RKO (cell line): ENCODE measurements around the gene MRTFB.
"Not testable (repeated sequence)": the region's sequence is repeated elsewhere in the genome, so short reads cannot be mapped to it uniquely, and the experiment has no call there.

Source experiments
- DNase-seq: peaks from one replicate; pipeline ENCODE4 v3.0.0-alpha.2; 2016; ENCODE audit warnings: low spot score

MRTFB gene

DNA sequence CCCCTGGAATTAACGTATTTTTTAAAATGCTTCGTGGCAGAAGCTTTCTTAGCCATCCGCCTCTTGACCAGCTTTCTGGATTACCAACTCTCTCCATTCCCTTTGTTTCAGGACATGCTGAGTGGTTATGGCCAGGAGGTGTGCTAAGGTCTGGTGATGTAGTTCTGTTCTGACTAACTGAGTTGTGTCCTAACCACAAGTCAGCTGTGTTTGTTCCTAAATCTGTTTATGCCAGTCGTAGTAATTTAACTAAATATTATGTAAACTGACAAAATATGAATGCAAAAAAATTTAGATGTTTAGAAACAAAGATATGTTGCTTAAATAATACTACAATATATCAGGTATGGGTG is 61.6 kb downstream of the MRTFB start:
- DNase-seq: peak; percentile 6

DNA sequence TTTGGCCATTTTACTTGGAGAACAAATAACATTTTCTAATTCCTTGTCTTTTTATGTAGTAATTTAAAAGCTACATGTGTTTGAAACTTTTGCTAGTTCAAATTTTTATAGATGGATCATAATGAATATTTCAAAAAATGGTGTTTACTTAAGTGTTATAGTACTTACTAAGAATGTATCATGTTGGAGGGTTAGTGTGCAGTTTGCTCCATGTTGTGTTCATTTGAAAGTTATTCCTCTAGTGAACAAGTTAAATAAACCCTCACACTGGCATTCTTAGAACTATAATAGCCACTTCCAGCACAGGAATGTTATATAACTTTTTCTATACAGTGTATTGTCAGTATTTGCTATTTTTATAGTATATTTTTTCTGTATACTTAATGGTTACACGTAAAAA is 62.8 kb downstream of the MRTFB start:
- DNase-seq: no peak

DNA sequence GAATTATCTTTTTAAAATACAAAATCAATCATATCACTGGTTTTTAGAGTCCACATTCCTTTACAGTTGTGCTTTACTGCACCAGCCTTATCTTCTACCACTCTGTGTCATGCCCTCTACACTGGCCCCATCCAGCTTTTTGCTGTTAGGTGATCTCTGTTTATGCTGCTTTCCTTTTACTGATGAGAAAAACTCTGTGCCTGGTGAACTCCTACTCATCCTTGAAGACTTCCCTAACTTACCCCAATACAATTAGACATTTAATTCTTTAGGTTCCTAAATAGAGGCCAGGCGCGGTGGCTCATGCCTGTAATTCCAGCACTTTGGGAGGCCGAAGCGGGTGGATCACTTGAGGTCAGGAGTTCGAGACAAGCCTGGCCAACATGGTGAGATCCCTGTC is 64.6 kb downstream of the MRTFB start:
- no peak for DNase-seq

DNA sequence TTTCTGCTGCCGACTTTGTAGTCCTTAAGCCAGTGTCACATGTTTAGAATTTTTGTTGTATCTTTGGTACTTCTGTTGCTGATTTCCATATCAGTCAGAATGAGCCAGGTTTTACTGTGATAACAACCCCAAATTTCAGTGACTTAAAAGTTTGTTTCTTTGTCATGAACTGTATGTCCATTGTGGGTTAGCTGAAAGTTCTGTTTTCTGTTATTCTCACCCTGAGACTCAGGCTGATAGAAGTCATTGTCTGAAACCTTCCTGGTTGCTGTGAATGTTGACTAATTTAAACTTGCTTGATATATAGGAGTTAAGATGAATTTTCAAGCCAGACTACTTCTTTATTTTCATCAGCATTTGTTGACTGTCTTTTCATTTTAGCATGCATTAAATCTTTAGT is 68.8 kb downstream of the MRTFB start:
- DNase-seq: no peak

DNA sequence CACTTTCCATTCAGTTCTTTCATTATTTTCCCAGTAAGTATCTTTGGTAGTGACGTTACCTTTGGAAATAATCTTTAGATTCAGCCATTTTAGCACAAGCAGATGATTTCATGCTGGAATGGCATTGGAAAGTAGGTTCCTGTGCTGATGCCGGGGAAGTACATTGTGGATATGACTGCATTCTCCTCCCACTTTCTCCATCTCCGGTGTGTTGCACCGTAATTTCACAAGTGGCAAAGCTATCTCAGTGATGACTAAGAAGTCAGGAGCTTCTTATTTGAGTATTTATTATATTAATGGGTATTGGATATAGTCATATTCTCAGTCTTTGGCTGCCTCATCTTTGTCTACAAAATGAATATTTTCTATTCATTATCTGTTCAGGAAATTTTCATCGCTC is 69.8 kb downstream of the MRTFB start:
- DNase-seq: no peak

DNA sequence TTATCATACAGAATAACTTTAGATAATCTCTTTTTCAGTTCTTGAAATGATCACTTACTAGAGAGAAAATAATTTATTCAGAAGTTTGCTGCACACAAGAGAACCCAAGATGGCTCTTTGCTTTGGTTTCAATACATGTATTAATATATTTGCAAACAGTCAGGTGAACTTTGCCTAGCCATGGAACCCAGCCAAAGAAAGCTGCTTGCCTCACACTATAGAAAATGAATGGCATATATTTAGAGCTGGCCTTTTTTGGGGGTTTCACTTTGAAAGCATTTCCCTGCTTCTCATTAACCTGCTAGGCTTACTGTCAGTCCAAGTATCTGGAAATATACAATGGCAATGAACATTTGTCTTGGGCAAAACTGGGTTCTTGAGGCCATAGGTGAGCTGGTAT is 75.3 kb downstream of the MRTFB start:
- no peak for DNase-seq

DNA sequence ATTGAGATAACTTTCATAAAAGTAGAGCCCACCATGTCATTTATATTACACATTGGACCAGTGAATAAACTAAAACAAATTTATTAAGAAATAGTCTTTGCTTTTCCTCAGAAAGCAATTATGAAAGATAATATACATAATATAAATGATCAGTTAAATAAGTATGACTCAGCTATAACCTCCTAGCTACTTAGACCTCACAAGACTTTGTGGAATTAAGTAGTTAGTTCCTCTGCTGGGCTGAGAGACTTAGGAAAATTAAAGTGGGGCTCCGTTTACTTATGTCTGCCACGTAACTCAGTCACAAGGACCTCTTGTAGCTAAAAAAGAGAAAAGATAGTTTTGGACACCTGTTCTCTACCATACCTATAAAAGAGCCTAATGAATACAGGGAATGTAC is 76.9 kb downstream of the MRTFB start:
- no peak for DNase-seq

DNA sequence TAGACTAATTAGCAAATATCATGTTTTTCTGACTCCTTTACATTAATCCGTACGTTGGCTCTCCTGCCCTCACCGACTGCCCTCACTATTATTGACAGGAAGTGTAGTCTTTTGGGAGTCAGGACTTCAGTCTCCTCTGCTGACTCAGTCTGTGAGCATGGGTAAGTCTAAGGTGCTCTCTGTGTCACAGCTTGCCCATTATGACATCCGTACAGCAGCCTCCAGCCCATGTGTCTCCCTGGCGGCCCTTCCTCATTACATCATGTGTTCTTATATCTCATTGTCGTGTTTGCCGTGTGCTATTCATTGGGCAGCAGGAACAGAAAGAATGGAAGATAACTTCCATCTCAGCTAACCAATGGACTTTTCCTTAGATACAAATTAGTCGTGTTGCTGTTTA is 77.5 kb downstream of the MRTFB start:
- peak; percentile 26 for DNase-seq

DNA sequence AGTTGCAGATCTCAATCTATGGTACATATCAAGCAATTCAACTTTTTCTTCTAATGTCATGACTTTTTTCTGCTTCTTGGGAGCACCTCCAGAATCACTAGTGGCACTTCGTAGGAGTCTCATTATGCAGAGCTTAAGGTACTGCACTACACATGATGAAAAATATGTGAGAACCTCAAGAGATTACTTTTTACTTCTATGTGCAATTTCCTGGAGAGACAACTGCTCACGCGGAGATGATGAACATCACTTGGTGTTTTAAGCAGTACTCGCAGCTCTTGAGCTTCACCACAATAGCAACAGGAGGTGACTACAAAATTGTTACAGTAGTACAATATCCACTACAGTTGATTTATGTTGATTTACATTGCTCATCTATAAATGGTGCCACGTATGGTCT is 79.7 kb downstream of the MRTFB start:
- DNase-seq: no peak

DNA sequence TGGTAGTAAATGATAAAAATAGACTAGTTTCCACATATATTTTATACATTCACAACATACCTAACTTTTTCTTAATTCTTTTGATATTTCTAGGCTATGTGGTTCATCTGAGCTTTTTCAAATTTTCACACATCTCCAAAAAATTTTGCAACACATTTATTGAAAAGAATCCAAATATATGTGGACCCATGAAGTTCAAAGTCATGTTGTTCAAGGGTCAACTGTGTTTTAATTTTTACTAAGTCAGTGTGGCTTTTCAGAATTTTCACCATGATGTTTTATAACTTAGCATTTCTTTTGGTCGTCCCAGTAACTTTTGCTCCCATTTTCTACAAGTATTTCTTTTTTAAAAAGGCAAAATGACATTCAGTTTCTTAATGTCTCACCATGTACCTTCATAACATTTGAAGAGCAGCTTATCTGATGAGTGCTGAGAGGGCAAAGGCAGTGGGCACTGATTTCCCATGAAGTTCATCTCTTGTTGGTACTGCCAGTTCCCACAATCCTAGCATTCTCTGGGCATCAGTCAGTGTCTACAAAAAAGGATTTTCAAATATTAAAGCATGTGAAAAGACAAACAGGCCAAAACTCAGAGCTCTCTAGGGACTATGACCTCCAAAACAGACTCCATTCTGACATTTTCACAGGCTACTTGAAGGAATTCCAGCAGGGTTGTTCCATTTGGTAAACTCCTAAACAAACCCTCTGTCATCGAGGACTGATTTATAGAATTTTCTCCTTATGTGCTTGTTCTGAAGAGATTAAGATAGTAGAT is 80.3 kb downstream of the MRTFB start:
- DNase-seq: no peak

DNA sequence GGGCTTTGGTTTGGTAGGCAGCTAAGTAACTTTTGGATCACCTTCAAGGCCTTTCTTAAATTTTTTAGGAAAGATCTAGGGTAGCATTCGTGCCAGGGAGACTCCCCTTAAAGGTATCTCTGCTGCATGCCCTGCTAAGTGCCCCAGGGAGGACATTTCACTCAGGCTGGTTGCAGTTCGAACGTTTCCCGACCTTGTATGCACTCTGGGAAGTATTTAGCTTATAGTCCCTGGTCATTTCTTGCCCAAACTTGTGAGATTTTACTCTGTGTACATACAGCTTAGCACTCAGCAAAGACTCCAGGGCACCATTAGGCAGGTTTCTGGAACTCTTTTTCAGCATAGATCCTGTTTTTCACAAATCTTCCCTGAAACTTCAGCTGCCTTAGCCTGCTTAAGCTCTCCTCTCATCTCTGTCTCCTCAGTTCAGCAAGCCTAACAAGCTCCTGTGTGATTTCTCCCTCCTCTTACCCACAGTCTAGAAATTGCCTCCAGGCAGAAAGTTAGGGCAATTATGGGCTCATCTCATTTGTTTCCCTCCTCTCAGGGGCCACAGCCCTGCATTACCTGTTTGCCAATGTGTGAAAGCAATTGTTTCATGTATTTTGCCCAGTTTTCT is 84.6 kb downstream of the MRTFB start:
- DNase-seq: no peak

DNA sequence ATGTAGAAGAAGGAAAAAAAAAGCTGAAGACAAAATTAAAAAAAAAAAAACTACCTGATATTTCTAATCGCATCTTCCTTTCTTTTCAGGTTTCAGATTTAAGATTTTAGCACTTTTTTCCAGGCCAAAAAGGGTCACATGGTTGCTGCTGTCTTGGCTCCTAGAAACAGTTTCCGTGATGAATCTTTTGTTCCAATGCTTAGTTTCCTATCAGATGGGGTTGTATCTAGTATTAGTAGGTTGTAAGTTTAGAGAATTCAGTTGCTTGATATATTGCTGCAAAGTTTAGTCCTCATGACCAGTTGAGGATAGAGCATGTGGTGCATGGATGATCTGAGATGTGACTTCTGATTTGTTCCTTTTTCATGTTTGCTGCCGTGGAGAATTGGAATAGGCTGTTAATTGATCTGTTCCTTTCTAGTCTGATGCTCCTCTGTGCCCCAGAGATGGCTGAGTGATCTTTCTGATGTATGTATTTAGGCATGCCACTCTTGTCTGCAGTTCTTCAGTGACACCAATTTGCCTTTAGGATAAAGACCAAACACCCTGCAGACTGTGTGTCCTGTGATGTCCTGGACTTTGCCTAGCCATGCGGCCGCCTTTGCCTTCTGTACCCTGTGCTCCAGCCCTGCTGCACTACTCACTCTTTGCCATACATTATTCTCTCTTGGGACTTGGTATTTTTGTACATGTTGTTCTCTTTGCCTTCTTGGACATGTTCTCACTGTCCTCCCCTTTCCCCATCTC is 94.0 kb downstream of the MRTFB start:
- no peak for DNase-seq

DNA sequence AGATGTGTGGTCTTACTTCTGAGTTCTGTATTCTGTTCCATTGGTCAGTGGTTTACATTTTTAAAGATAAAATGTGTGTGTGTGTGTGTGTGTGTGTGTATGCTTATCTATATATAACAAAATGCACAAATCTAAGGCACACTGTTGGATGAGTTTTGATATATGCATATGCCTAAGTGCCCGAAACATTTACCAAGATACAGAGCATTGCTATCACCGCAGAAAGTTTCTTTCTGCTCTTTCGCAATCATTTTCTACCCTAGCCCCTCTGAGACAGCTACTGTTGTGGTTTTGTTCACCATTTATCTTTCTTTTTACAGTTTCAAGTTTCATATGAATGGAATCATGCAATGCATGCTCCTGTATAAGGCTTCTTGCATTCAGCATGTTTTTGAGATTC is 97.0 kb downstream of the MRTFB start:
- no peak for DNase-seq

DNA sequence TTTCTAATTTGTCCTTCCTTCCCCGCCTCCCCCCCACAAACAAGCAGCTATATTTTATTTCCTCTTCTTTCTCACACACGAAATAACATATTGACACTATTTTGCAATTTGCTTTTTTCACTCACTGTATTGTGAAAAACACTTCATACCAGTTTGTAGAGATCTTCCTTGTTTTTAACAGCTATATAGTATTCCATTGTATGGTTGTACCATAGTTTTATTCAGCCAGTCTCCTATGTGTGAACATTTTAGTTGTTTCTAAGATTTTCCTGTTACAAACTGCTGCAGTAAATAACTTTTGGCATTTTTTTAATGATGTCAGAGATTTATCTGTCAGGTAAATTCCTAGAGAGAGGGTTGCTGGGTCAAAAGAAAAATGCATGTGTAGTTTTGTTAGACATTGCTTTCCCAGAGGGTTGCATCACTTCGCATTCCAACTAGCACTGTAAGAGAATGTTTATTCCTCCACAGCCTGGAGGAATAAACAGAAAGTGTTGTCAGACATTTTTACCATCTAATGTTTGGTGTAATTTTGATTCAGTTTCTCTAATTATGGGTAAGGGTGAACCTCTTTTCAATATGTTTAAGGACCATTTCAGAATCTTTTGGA is 101.2 kb downstream of the MRTFB start:
- no peak for DNase-seq

DNA sequence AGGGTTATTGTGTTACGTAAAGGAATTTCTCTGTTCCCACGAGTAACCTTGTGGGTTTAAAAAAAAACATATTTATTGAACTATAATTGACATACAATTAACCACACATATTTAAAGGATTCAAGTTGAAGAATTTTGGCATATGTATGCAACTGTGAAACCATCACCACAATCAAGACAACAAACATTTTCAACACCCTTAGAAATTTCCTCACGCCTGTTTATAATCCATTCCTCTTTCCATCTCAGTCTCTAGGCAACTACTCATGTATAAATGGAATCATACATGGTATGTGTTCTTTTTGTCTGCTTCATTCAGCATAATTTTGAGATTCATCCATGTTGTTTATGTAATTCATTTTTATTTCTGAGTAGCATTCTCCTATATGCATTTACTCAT is 104.0 kb downstream of the MRTFB start:
- no peak for DNase-seq

DNA sequence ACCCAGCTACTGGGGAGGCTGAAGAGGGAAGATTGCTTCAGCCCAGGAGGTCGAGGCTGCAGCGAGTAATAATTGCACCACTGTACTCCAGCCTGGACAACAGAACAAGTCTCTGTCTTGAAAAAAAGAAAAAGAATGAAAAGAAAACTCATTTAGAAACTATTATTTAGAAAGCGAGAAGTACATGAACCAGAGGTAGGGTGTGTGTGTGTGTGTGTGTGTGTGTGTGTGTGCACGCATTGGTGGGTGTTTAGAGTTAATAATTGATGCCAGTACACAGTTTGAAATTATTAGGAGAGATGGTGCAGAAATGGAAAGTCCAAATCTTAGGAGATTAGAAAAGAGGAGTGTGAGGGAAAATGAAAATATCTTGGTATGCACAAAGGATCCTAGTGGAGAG is 106.6 kb downstream of the MRTFB start:
- no peak for DNase-seq

DNA sequence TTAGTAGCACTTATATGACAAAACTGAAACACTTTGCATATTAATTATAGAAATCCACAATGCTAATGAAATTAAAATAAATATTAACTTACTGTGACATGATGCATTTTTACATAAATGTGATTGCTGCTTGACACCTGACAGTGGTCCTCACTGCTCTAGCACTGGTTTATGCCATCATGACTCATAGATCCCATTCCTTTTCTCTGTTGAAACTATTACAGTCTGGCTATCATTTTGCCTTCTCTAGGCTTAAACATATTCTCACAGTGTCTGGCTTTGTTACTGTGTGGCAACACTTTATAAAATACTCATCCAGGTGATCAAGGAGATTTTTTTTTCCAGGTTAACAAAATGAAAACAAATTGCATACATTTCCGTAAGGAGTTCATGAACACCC is 108.0 kb downstream of the MRTFB start:
- no peak for DNase-seq

DNA sequence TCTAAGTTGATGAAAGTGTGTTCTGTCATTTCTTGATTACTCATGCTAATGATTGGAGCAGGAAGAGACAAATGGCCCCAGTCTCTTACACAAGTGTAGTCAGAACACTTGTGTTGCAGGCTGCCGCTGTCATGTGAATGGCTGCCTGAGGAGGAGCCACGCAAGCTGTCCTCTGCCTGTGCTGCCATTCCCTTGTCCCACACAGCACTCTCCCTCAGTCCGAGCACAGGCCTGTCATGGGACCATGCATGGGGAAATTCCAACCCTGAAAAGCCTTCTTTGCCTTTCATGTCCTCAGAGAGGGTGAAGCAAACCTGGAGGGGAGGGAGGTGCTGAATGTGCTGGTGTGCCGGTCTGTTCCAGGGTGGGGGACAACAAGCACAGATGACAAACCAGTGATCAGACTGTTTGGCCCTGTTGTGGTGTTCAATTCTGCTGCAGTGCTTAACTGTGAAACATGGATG is 109.4 kb downstream of the MRTFB start:
- DNase-seq: no peak

DNA sequence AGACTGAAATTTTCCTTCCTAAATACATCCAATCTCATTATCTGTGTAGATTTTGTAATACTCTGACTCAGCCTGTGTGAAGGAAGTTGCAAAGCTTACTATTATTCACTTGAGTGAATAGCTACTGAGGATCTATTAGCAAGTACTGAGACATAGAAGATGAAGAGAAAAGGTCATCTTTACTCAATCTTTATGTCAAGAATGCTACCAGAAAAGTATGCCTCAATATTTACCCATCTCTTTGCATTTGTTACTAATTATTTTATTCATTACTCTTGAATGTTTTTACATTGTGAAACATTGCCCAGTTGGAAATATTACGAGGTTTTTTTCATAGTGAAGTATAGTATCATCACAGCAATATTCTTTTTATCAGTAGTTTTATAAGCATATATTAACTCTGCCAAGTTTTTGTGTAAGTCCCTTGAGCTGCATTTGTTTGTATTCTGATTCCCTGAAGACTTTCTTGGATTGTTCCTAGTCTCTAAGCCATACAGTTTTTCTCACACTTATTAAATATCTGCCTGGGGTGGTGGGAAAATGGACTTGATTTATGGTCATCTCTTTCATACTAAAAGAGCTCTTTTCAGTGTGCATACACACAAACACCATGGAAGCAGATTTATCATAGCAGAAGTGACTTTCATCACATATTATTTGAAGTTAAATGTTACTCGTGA is 110.4 kb downstream of the MRTFB start:
- DNase-seq: peak; percentile 45

DNA sequence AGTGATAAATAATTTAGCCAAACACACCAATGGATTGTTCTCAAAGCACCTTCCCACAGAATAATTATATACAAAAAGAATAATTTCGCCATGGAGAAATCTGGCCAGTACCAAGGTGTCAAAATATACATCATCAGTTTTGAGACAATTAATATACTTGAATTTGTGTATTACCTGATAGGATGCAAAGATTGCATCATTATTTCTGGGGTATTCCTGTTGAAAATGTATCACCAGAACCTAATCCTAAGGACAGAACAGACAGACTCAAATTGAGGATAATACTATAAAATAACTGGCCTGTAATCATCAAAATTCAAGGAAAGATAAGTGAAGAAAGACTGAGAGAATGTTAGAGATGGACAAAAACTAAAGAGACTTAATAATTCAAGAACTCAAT is 111.9 kb downstream of the MRTFB start:
- no peak for DNase-seq

DNA sequence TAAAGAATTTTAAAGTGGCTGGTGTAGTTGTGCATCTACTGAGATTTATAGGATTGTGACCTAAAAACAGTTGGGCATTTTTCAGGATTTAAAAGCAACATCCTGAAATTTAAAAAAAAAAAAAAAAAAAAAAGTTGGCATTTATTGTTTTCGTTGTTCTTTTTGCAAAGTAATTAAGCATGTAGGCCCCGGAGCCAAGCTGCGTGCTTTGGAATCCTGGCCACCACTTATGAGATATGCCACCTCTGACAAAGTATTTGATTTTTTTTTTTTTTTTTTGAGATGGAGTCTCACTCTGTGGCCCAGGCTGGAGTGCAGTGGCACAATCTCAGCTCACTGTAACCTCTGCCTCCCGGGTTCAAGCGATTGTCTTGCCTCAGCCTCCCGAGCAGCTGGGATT is 112.8 kb downstream of the MRTFB start:
- not testable (repeated sequence) for DNase-seq
